KOPT-K1 (cell line): Measurements from ENCODE around the gene UROC1.

Source experiments
- H3K27ac ChIP-seq: fragments of 200-600 bp; sonication (generic); 2 replicates; pipeline ENCODE4 v1.5.1; 2016; ENCODE audit warnings: antibody characterized with exemption, mild to moderate bottlenecking, low read depth, low read length; ENCODE audit not compliant: poor library complexity, severe bottlenecking
- H3K36me3 ChIP-seq: fragments of 200-600 bp; sonication (generic); 2 replicates; pipeline ENCODE4 v1.5.1; 2017; ENCODE audit warnings: antibody characterized with exemption, mild to moderate bottlenecking, low read length, moderate library complexity; ENCODE audit not compliant: insufficient read depth
- H3K9me3 ChIP-seq: fragments of 200-600 bp; sonication (generic); 2 replicates; pipeline ENCODE4 v1.5.1; 2017; ENCODE audit warnings: antibody characterized with exemption, low read length, mild to moderate bottlenecking; ENCODE audit not compliant: insufficient read depth, poor library complexity, severe bottlenecking

Gene UROC1

DNA sequence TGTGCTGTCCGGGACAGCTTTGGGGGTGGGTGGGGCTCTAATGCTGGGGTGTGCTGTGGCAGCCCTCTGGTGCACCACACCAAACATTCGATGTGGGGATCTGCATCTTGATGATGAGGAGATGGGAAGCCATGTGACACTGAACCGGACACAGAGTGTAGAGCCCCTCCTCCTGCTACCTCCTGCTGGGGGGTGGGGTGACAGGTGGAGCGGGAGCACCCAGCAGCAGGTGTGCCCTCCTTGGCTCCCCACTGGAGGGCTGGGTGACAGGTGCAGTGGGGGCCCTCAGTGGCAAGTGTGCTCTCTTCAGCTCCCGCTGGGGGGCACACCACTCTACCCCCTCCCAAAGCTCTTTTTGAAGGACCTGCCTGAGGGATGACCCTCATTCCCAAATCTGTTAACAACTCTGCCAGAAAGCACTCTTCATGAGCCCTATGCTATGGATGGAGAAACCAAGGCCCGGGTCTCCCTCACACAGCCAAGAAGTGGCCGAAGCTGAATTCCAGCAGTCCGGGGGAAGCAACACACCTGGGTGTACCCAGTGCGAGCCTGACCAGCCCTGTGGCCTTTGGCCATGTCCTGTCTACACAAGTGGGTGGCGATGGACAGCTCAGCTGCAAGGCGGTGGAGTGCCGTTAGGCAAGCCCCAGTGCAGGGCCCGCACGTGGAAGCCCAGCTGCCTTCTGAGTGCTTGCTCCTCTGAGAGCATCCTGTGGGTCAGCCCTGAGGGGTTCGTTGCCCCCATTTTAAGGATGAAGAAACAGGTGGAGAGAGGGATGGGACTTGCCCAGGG, 609 bp upstream of the UROC1 start:
- no peaks in the 10 kb centered on the region for H3K36me3 ChIP-seq
- H3K27ac ChIP-seq = no peak overlapping the region

DNA sequence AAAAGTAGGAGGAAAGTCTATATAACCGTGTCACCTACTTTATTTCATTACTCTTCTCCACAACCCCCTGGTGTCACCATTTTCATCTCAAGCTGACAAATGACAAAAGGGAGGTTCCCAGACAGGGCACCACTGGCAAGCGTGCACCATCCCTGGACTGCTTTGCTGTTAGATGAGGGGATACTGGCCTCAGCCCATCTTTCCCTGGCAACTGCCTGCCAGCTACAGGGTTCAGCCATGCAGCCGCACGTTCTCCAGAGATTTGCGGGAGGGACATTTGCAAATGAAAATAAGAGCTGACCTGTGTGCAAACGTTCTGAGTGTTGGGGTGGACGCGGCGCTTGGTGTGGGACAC, 660 bp downstream of the UROC1 start:
- Histone ChIP-seq H3K9me3 (no peaks in the 10 kb centered on the region), H3K27ac (no peak overlapping the region), H3K36me3 (no peaks in the 10 kb centered on the region)

More for the DNA sequence above, 609 bp upstream of the UROC1 start:
- no peaks in the 10 kb centered on the region for H3K9me3 ChIP-seq

DNA sequence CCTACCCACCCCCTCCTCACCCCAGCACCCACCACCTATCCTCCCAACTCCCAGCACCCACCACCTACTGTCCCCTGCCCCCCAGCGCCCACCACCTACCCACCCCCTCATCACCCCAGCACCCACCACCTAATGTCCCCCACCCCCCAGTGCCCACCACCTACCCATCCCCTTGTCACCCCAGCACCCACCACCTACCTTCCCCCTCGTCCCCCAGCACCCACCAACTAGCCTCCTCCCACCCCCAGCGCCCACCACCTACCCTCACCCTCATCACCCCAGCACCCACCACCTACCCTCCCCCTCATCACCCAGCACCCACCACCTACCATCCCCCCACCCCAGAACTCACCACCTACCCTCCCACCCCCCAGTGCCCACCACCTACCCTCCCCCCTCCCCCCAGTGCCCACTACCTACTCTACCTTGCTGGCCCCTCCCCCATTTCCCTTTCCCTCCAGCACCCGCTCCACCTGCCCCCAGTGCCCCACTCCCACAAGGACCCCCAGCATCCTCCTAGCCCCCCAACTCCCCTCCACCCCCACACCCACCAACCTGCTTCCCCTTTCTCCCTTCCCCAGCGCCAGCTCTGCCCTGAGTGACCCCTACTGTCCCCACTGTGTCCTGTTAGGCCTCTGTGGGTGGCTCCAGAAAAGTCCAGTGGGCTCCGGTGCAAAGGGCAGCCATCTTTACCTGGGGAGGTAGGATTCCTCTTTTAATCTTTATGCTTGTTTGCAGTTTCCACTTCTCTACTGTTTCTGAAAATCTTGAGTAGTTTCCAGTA, 1.2 kb downstream of the UROC1 start:
- H3K36me3 ChIP-seq = no peaks in the 10 kb centered on the region
- H3K27ac ChIP-seq = no peak overlapping the region
- H3K9me3 ChIP-seq = no peaks in the 10 kb centered on the region

DNA sequence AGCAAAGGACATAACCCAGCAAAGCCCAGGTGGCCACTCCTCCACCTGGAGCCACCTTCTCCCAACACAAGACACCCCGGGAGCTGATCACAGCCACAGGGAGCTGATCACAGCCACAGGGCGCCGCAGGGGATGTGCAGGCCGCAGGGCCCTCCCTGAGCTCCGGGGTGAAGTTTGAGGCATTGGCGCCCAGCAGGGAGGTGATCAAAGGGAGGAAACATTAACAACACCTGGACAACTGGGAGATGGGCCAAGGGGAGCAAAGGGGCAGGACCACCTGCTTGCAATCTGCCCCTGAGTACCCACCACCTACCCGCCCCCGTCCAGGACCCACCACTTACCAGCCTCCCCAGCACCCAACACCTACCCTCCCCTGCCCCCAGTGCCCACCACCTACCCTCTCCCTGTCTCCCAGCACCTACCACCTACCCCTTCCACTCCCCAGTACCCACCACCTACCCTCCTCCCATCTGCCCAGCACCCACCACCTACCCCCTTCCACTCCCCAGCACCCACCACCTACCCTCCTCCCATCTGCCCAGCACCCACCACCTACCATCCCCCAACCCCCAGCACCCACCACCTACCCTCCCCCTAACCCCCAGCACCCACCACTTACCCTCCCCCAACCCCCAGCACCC, 2.4 kb downstream of the UROC1 start:
- Histone ChIP-seq H3K27ac (no peak overlapping the region), H3K9me3 (no peaks in the 10 kb centered on the region), H3K36me3 (no peaks in the 10 kb centered on the region)

DNA sequence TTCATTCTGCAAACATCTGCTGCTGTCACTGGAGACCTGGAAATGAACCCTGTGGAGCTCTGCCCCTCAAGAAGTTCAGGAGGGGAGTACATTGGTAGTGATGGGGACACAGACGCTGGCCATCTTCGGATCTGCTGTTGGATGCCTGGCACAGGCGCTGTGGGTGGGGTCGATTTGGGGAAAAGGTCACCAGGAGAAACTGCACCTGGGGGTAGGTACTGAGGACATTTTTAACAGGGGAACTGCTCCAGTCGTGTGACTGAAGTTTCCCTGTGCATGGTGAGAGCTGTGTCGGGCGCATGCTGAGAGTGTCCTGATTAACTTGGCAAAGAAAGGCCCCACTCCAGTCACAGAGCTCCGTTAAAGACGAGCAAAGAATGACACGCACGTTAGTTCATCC, 3.4 kb downstream of the UROC1 start:
- H3K36me3 ChIP-seq = no peaks in the 10 kb centered on the region
- no peak overlapping the region for H3K27ac ChIP-seq
- H3K9me3 ChIP-seq = no peaks in the 10 kb centered on the region

DNA sequence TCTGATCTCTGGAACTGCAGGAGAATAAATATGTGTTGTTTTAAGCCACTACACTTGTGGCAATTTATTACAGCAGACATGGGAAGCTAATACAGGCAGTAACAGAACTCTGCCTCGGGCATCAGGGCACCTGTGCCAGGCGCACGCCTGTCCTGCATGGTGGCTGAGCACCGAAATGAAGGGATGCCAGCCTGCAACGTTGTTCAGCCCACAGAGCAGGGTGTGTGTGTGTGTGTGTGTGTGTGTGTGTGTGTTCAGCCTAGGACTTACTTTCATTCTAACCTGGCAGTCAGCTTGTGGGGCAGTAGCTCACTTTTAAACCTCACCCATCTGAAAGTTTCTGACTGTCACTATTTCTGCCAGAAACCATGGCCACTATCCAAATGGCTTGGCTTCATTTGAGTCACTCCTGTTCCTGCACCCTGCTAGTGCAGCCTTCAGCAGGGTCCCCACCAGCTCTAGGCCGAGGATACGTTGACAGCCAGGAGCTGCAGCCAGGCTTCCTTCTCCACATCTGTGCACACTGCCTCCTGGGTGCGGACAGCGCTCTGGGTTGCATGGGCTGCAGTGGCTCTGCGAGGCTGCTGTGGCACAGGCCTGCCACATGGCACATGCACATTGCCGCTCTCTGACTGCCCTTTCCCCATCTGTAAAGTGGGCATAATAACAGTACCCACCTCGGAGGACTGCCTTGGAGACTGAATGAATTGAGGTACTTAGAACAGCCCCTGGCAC, 4.5 kb downstream of the UROC1 start:
- H3K36me3 ChIP-seq = no peaks in the 10 kb centered on the region
- H3K9me3 ChIP-seq = no peaks in the 10 kb centered on the region
- H3K27ac ChIP-seq = no peak overlapping the region

DNA sequence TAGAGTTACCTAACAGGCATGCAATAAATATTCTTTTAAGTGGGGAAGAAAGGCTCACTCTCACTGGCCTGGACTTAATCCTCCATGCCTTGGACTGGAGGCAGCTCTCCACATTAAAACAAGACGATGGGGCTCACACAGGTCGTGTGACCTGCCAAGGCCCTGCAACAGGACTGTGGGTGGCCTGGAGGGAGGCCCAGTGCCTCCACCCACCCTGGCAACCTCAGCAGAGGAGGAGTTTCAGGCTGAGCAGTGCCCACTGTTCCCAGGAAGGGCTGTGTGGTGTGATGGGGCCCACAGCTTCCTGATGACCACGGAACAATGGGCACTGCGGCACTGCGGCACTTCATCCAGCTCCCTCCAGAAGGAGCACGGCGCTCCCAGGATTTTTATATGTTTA, 5.5 kb downstream of the UROC1 start:
- Histone ChIP-seq H3K36me3 (no peaks in the 10 kb centered on the region), H3K9me3 (no peaks in the 10 kb centered on the region), H3K27ac (no peak overlapping the region)

DNA sequence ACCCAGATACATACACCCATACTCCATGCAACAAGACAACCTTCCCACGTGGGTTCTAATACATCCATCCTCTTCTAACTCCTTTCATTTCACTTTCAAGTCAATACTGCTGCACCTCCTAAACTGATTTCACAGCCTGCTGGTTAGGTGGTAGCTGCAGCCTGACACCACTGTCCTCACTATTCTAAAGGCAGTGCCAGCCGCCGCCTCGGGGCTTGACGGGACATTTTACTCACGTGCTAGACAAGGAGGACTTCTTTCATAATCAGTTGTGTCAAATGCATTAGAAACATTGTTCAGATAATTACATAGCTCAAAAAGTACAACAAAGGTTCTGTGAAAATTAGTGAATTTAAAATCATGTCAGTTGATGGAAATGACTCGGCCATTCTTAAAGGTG, 6.3 kb downstream of the UROC1 start:
- Histone ChIP-seq H3K27ac (no peak overlapping the region), H3K36me3 (no peaks in the 10 kb centered on the region), H3K9me3 (no peaks in the 10 kb centered on the region)

DNA sequence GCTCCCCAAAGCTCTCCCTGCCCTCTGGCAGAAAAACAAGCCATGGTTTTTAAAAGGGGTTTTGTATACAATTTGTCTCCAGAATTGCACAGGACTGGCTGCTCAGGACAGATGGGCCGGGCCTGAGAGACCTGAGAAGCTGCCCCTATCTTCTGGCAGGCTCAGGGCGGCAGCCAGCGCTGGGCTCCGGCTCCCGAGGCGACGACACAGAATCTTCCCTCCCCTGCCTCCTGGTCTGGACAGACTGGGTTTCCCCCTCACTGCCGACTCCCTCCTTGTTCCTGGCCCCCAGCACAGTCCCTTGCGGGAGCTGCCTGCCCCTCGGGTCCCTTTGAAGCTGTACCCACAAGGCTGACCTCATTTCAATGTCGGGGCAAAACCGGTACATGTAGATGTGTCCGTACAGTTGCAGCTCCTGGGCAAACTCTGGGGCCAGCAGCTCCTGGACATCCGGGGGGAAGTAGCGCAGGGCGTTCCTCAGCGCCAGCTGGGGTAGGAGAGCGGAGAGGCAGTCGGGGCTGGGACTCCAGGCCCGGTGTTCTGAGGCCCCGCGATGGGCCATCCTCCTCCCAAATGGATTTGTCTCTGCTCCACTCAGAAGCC, 7.2 kb downstream of the UROC1 start:
- no peaks in the 10 kb centered on the region for H3K9me3 ChIP-seq
- no peak overlapping the region for H3K27ac ChIP-seq
- no peaks in the 10 kb centered on the region for H3K36me3 ChIP-seq

DNA sequence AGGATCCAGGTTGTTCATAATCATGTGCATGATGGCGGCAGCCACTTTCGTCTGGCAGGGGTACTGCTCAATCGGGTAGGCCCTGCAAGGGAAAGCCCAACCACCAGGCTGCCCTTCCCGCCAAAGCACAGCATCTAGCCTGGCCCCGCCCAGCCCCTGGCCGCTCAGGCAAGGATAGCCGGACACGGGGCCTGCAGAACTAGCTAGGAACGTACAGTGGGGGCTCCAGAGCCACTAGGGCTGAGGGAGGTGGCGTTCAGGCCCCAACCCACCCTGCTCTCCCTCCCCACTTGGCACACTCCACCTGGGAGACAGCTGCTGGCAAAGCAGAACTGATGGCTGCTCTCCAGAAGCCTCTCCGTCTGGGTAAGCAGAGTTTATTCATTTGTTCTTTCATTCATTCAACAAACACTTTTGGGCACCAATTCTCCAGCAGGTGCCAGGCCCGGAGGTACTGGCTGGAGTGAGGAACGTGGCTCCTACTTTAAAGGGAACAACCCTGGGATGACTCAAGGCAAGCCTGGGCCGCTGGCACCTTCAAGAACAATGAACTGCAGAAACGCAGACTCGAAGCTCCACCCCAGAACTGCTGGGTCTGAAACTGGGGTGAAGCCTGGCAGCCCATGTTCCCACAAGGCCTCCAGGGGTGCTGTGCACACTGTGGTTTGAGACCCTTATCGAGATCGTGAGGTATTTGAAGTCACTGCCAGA, 7.8 kb downstream of the UROC1 start:
- no peaks in the 10 kb centered on the region for H3K9me3 ChIP-seq
- no peaks in the 10 kb centered on the region for H3K36me3 ChIP-seq
- H3K27ac ChIP-seq = no peak overlapping the region

DNA sequence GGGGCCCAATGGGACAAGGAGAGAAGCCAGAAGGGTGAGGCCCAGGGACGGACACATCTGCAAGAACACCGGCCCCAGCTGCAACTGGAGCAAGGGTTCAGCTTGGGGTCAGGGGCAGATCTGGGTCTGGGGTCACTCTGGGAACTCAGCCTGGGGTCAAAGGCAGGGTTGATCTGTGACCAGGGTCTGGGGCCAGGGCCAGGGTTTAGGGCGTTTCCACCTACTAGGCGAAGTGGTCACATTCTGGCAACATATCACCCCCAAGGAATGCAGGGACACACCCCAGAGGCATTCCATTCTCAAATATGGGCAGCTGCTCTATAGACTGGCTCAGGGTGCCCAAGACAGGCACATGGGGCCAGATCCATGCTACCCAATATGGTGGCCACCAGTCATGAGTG, 9.0 kb downstream of the UROC1 start:
- Histone ChIP-seq H3K27ac (no peak overlapping the region), H3K36me3 (no peaks in the 10 kb centered on the region), H3K9me3 (no peaks in the 10 kb centered on the region)

DNA sequence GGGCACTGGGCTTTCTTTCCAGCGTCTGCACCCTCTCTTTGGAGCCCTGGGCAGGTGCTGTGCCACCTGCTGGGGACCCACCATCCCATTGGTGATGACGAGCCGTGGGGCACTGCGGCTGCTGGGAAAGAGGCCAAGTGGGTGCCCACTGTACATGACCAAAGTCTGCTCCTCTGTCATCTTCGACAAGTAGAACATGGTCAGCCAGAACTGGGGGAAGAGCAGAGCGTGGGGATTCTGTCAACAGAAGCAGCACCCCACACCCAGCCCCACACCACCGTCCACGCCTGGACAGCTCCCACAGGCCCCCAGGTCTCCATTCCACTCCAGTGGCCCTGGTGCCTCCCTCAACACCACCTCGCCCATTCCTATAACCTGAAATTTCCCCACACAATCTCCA, 9.7 kb downstream of the UROC1 start:
- Histone ChIP-seq H3K36me3 (no peaks in the 10 kb centered on the region), H3K9me3 (no peaks in the 10 kb centered on the region), H3K27ac (no peak overlapping the region)

DNA sequence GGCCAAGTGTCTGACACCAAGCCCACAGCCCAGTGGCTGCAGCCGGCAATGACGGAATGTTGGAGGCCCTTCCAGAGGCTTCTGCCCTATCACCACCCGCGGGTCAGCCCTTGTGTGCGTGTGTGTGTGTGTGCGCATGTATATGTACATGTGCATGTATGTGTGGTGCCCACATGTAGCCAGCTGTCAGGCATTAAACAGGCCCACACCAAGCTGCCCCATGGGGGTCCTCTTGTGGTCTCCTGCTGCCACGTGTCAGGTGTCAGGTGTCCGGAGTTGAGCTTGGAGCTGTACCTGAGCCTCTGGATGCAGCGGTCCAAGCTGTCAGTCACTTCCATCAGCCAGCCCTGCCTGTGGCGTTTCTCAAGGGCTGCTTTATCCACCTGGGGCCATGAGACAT, 13.9 kb downstream of the UROC1 start:
- no peaks in the 10 kb centered on the region for H3K9me3 ChIP-seq
- no peaks in the 10 kb centered on the region for H3K36me3 ChIP-seq
- H3K27ac ChIP-seq = no peak overlapping the region

DNA sequence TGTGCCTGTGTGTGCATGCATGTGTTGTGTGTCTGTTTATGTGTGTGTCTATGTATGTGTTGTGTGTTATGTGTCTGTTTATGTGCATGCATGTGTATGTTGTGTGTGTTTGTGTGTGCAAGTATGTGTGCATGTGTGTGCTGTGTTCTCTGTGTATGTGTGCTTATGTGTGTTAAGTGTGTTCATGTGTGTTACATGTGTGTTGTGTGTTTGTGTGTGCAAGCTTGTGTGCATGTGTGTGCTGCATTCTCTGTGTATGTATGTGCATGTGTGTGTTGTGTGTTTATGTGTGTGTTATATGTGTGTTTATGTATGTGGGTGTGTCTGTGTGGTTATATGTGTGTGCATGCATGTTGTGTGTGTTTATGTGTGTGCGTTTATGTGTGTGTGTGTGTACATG, 14.9 kb downstream of the UROC1 start:
- no peak overlapping the region for H3K27ac ChIP-seq
- no peaks in the 10 kb centered on the region for H3K9me3 ChIP-seq
- H3K36me3 ChIP-seq = no peaks in the 10 kb centered on the region
